Choroid plexus epithelial cell (primary cell): ENCODE results near the gene SPATA20.

Experiments used
- DNase-seq: peaks from one replicate; pipeline ENCODE4 v3.0.0-alpha.2; 2010; ENCODE audit warnings: low read depth
- H3K4me3 ChIP-seq: 2 replicates; pipeline ENCODE4 v1.5.1; 2011; ENCODE audit warnings: low read depth, mild to moderate bottlenecking, control low read depth, low read length, moderate library complexity
- CTCF ChIP-seq: conservative IDR thresholded peaks from 2 replicates; pipeline ENCODE4 v1.5.1; 2011; ENCODE audit warnings: low read depth, mild to moderate bottlenecking, control low read depth, inconsistent platforms, low read length, moderate library complexity

SPATA20 gene

GRCh38 chr17:50571681-50572080 is 24.7 kb downstream of the SPATA20 start:
- DNase-seq: no peak
- no peak overlapping the region for H3K4me3 ChIP-seq
- no peak for TF ChIP-seq CTCF

GRCh38 chr17:50572541-50572940 is 25.6 kb downstream of the SPATA20 start:
- H3K4me3 ChIP-seq: no peak overlapping the region
- no peak for TF ChIP-seq CTCF
- DNase-seq: no peak

- no peak for DNase-seq
- no peak for TF ChIP-seq CTCF
- H3K4me3 ChIP-seq: no peak overlapping the region
Observed at GRCh38 chr17:50573866-50574611, 27.1 kb downstream of the SPATA20 start.

- H3K4me3 ChIP-seq: no peak overlapping the region
- TF ChIP-seq CTCF: no peak
- DNase-seq: no peak
Observed at GRCh38 chr17:50575581-50576210, 28.7 kb downstream of the SPATA20 start.

GRCh38 chr17:50576864-50577263 is 29.9 kb downstream of the SPATA20 start:
- TF ChIP-seq CTCF: no peak

GRCh38 chr17:50577451-50577954 is 30.5 kb downstream of the SPATA20 start:
- H3K4me3 ChIP-seq: no peak overlapping the region
- no peak for DNase-seq
- TF ChIP-seq CTCF: no peak

More at GRCh38 chr17:50576864-50577263, 29.9 kb downstream of the SPATA20 start:
- no peak for DNase-seq
- H3K4me3 ChIP-seq: no peak overlapping the region

GRCh38 chr17:50578173-50578572 is 31.2 kb downstream of the SPATA20 start:
- no peak for TF ChIP-seq CTCF
- no peak overlapping the region for H3K4me3 ChIP-seq
- DNase-seq: no peak
